Fibroblast of lung (primary cell): ENCODE results near the gene SEMA5A. TPM values are rescaled to one million over a fixed set of nuclear protein-coding genes. Genes with fewer than 3 reads are reported as not detected.
"Not testable (repeated sequence)": the region's sequence is repeated elsewhere in the genome, so short reads cannot be mapped to it uniquely, and the experiment has no call there.

ENCODE experiments used
- DNase-seq, 2 donors: peaks; one replicate each; pipeline versions ENCODE4 v3.0.0 to v3.0.0-alpha.2; 2010; ENCODE audit warnings: low read depth in 2 of 2
- H2AFZ ChIP-seq: 2 replicates; pipeline ENCODE4 v1.5.1; 2012; ENCODE audit warnings: low read length, control low read depth, inconsistent platforms
- H3K27ac ChIP-seq: 2 replicates; pipeline ENCODE4 v1.5.1; 2011; ENCODE audit warnings: low read length, control low read depth; ENCODE audit not compliant: insufficient read depth
- H3K27me3 ChIP-seq: 2 replicates; pipeline ENCODE4 v1.5.1; 2011; ENCODE audit warnings: mild to moderate bottlenecking, low read length; ENCODE audit not compliant: control insufficient read depth, insufficient read depth
- H3K36me3 ChIP-seq: 2 replicates; pipeline ENCODE4 v1.5.1; 2011; ENCODE audit warnings: low read length; ENCODE audit not compliant: control insufficient read depth, insufficient read depth
- H3K4me1 ChIP-seq: 2 replicates; pipeline ENCODE4 v1.5.1; 2011; ENCODE audit warnings: low read length; ENCODE audit not compliant: control insufficient read depth, insufficient read depth; ENCODE audit errors: extremely low read depth
- H3K4me2 ChIP-seq: 2 replicates; pipeline ENCODE4 v1.5.1; 2011; ENCODE audit warnings: low read length, control low read depth; ENCODE audit not compliant: insufficient read depth; ENCODE audit errors: extremely low read depth
- H3K4me3 ChIP-seq, 4 experiments: fragments of 200-600 bp in 1 of 4; sonication (generic) in 1 of 4; replicated peaks in 1 of 4; 2 replicates each; pipeline ENCODE4 v1.5.1; 2011 to 2016; ENCODE audit warnings: low read length in 4 of 4, low read depth in 3 of 4, mild to moderate bottlenecking in 3 of 4, control low read depth in 2 of 4, inconsistent platforms in 1 of 4, mixed read lengths in 1 of 4; ENCODE audit not compliant: insufficient read depth in 1 of 4; ENCODE audit errors: control extremely low read depth in 1 of 4
- H3K79me2 ChIP-seq: 2 replicates; pipeline ENCODE4 v1.5.1; 2012; ENCODE audit warnings: mild to moderate bottlenecking, low read length, inconsistent platforms; ENCODE audit not compliant: control insufficient read depth, insufficient read depth
- H3K9ac ChIP-seq: 2 replicates; pipeline ENCODE4 v1.5.1; 2011; ENCODE audit warnings: mild to moderate bottlenecking, low read length, control low read depth; ENCODE audit not compliant: insufficient read depth
- H3K9me3 ChIP-seq: 2 replicates; pipeline ENCODE4 v1.5.1; 2012; ENCODE audit warnings: low read depth, low read length; ENCODE audit not compliant: control insufficient read depth, insufficient read depth
- H4K20me1 ChIP-seq: 2 replicates; pipeline ENCODE4 v1.5.1; 2011; ENCODE audit warnings: low read length; ENCODE audit not compliant: control insufficient read depth, insufficient read depth; ENCODE audit errors: extremely low read depth
- EZH2 ChIP-seq: IDR thresholded peaks from 2 replicates; pipeline ENCODE4 v1.5.1; 2012; ENCODE audit warnings: low read length, control low read depth, mild to moderate bottlenecking; ENCODE audit errors: missing control alignments
- polyA plus RNA-seq, 2 donors: library from polyadenylated mRNA; depleted of rRNA in 1 of 2; stranded (reverse) in 1 of 2; unstranded in 1 of 2; fragments of >200 nt; gene quantifications; 2 replicates each; pipeline ENCODE4 v1.2.1, GENCODE V29; 2011 to 2012; ENCODE audit warnings: missing spikeins in 1 of 2
- total RNA-seq: library from RNA; depleted of rRNA; stranded (reverse); fragments of >200 nt; gene quantifications from 2 replicates; pipeline ENCODE4 v1.2.1, GENCODE V29; 2014
- TF ChIP-seq, protein P1 (sequence below), 2 donors: IDR thresholded peaks in 1 of 2; conservative IDR thresholded peaks in 1 of 2; 1 replicate in 1 of 2; 2 replicates in 1 of 2; pipeline ENCODE4 v1.5.1; 2011 to 2012; ENCODE audit warnings: low read length in 2 of 2, control low read depth in 1 of 2, inconsistent platforms in 1 of 2, low read depth in 1 of 2, mild to moderate bottlenecking in 1 of 2

SEMA5A gene
- total and polyA plus RNA-seq, 2 donors (not counting 1 experiment from before 2014, with no cell fraction given) = 30.6 to 49.0 TPM

- no peak overlapping the region for H3K9ac ChIP-seq
- DNase-seq = peak in 1 of 2 donors; percentile 57
- H3K4me3 ChIP-seq = no peak overlapping the region
- no peaks in the 10 kb centered on the region for H3K36me3 ChIP-seq
- H3K9me3 ChIP-seq = no peaks in the 10 kb centered on the region
- no peaks in the 10 kb centered on the region for H4K20me1 ChIP-seq
- H3K79me2 ChIP-seq = no peaks in the 10 kb centered on the region
- H2AFZ ChIP-seq = no peak overlapping the region
- H3K27me3 ChIP-seq = no peaks in the 10 kb centered on the region
- H3K4me1 ChIP-seq = no peaks in the 10 kb centered on the region
- no peak overlapping the region for H3K27ac ChIP-seq
- no peak overlapping the region for H3K4me2 ChIP-seq
- TF ChIP-seq, protein P1, sequence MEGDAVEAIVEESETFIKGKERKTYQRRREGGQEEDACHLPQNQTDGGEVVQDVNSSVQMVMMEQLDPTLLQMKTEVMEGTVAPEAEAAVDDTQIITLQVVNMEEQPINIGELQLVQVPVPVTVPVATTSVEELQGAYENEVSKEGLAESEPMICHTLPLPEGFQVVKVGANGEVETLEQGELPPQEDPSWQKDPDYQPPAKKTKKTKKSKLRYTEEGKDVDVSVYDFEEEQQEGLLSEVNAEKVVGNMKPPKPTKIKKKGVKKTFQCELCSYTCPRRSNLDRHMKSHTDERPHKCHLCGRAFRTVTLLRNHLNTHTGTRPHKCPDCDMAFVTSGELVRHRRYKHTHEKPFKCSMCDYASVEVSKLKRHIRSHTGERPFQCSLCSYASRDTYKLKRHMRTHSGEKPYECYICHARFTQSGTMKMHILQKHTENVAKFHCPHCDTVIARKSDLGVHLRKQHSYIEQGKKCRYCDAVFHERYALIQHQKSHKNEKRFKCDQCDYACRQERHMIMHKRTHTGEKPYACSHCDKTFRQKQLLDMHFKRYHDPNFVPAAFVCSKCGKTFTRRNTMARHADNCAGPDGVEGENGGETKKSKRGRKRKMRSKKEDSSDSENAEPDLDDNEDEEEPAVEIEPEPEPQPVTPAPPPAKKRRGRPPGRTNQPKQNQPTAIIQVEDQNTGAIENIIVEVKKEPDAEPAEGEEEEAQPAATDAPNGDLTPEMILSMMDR (conservative IDR thresholded peaks at IDR 0.05 in 1 of 2, IDR thresholded peaks at IDR 0.05 in 1 of 2; ENCODE audit: low read depth in 1 of 2, low read length in 2 of 2) = no peak
- TF ChIP-seq EZH2 = no peak
Measured at GRCh38 chr5:9401786-9402472, 143.9 kb downstream of the SEMA5A start.

DNA sequence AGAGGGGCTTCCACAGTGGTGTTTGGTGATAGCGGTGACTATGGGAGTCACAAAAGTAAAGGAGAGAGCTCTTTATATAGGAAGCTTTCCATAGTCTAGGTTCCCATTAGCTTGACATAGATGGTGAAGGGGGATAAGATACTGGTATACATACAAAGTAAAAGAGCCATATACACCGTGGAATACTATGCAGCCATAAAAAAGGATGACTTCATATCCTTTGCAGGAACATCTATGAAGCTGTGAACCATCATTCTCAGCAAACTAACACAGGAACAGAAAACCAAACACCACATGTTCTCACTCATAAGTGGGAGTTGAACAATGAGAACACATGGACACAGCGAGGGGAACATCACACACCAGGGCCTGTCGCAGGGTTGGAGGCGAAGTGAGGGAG is 146.1 kb downstream of the SEMA5A start:
- H2AFZ ChIP-seq, H3K27me3 ChIP-seq, H3K4me1 ChIP-seq, DNase-seq, H4K20me1 ChIP-seq, H3K79me2 ChIP-seq, H3K4me3 ChIP-seq, H3K9me3 ChIP-seq, H3K4me2 ChIP-seq, H3K9ac ChIP-seq, H3K27ac ChIP-seq, H3K36me3 ChIP-seq: not testable (repeated sequence)

- Histone ChIP-seq H3K79me2 (no peaks in the 10 kb centered on the region), H3K4me2 (no peak overlapping the region), H3K9me3 (no peaks in the 10 kb centered on the region), H3K4me1 (no peaks in the 10 kb centered on the region), H2AFZ (no peak overlapping the region), H3K27ac (no peak overlapping the region), H4K20me1 (no peaks in the 10 kb centered on the region), H3K27me3 (no peaks in the 10 kb centered on the region), H3K9ac (no peak overlapping the region), H3K4me3 (no peak overlapping the region), H3K36me3 (no peaks in the 10 kb centered on the region)
- TF ChIP-seq, protein P1 (conservative IDR thresholded peaks at IDR 0.05 in 1 of 2, IDR thresholded peaks at IDR 0.05 in 1 of 2; ENCODE audit: low read depth in 1 of 2, low read length in 2 of 2) = no peak
- TF ChIP-seq EZH2 = no peak
- DNase-seq = no peak
Measured at GRCh38 chr5:9399094-9399493, 146.8 kb downstream of the SEMA5A start.
